Measurements from ENCODE around the gene ELK4.

ELK4 gene

GRCh38 chr1:205583461-205584130, 48.2 kb downstream of the ELK4 start:
- DNase-seq (ENCODE audit: low read depth in 1 of 2, low spot score in 1 of 2), result no peak

- no peak for DNase-seq (ENCODE audit: low read depth in 1 of 2, low spot score in 1 of 2)
These were observed 49.1 kb downstream of the ELK4 start for GRCh38 chr1:205582471-205583291.

- no peak for DNase-seq (ENCODE audit: low read depth in 1 of 2, low spot score in 1 of 2)
These were observed 49.8 kb downstream of the ELK4 start for GRCh38 chr1:205582046-205582445.

GRCh38 chr1:205581321-205581980, 50.4 kb downstream of the ELK4 start:
- DNase-seq (ENCODE audit: low read depth in 1 of 2, low spot score in 1 of 2), result no peak

GRCh38 chr1:205580923-205581180, 51.0 kb downstream of the ELK4 start:
- DNase-seq (ENCODE audit: low read depth in 1 of 2, low spot score in 1 of 2), result no peak

GRCh38 chr1:205580140-205580922, 51.5 kb downstream of the ELK4 start:
- DNase-seq (ENCODE audit: low read depth in 1 of 2, low spot score in 1 of 2), result no peak

GRCh38 chr1:205579711-205580110, 52.1 kb downstream of the ELK4 start:
- no peak for DNase-seq (ENCODE audit: low read depth in 1 of 2, low spot score in 1 of 2)

- no peak for DNase-seq (ENCODE audit: low read depth in 1 of 2, low spot score in 1 of 2)
These were observed 52.8 kb downstream of the ELK4 start for GRCh38 chr1:205578780-205579571.

GRCh38 chr1:205577874-205578658, 53.7 kb downstream of the ELK4 start:
- DNase-seq (ENCODE audit: low read depth in 1 of 2, low spot score in 1 of 2), result no peak

- DNase-seq (ENCODE audit: low read depth in 1 of 2, low spot score in 1 of 2), result no peak
These were observed 54.7 kb downstream of the ELK4 start for GRCh38 chr1:205576805-205577761.

GRCh38 chr1:205576011-205576410, 55.8 kb downstream of the ELK4 start:
- no peak for DNase-seq (ENCODE audit: low read depth in 1 of 2, low spot score in 1 of 2)

- no peak for DNase-seq (ENCODE audit: low read depth in 1 of 2, low spot score in 1 of 2)
These were observed 56.4 kb downstream of the ELK4 start for GRCh38 chr1:205575294-205575885.

- DNase-seq (ENCODE audit: low read depth in 1 of 2, low spot score in 1 of 2), result no peak
These were observed 59.4 kb downstream of the ELK4 start for GRCh38 chr1:205572421-205572820.

GRCh38 chr1:205571747-205572146, 60.1 kb downstream of the ELK4 start:
- DNase-seq (ENCODE audit: low read depth in 1 of 2, low spot score in 1 of 2), result no peak

- DNase-seq (ENCODE audit: low read depth in 1 of 2, low spot score in 1 of 2), result no peak
These were observed 60.8 kb downstream of the ELK4 start for GRCh38 chr1:205570796-205571537.

GRCh38 chr1:205570173-205570501, 61.7 kb downstream of the ELK4 start:
- no peak for DNase-seq (ENCODE audit: low read depth in 1 of 2, low spot score in 1 of 2)

GRCh38 chr1:205569411-205570172, 62.2 kb downstream of the ELK4 start:
- DNase-seq (ENCODE audit: low read depth in 1 of 2, low spot score in 1 of 2), result no peak
